ENCODE data around the gene TMEM183A. TPM values are rescaled to one million over a fixed set of nuclear protein-coding genes. Genes with fewer than 3 reads are reported as not detected.

Gene TMEM183A
- total and polyA plus RNA-seq, 2 of the 4 experiments (the other 2 are of a cell fraction), result 56.8 to 63.1 TPM

DNA sequence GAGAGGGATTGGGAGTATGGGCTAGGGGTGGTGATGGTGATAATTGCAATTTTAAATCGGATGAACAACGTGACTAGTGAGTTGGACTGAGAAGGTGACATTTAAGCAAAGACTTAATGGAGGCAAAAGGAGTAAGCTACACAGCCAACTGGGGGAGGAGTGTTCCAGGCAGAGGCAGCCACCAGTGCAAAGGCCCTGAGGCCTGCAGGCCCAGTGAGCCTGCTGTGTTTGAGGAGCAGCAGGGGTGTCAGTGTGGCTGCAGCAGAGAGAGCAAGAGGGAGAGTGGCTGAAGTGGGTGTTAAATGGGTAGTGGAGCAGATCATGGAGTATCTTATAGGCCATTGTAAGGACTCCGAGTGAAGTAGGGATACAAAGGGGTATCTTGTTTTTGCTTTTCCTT, 59.8 kb downstream of the TMEM183A start:
- H3K18ac ChIP-seq (ENCODE audit: low read depth, low read length), result no peak overlapping the region
- ATAC-seq (ENCODE audit: low read depth), result no peak
- no peak overlapping the region for H3K27ac ChIP-seq (ENCODE audit: insufficient read depth, low read length)
- no peak overlapping the region for H3K4me2 ChIP-seq (ENCODE audit: low read depth, low read length)
- no peak overlapping the region for H3K56ac ChIP-seq (ENCODE audit: extremely low read depth, insufficient read depth, low read length)
- no peak overlapping the region for H3K4me3 ChIP-seq (ENCODE audit: insufficient read depth, low read depth, low read length)
- H3K79me1 ChIP-seq (ENCODE audit: low read depth in 1 of 2, low read length in 2 of 2), result no peaks in the 10 kb centered on the region
- H3K4me1 ChIP-seq (ENCODE audit: control insufficient read depth, insufficient read depth, low read length), result no peaks in the 10 kb centered on the region
- dilution Hi-C loops (cut with HindIII; ENCODE audit: low sequenced_read_pairs, unreplicated experiment), result no loop called here
- no peak overlapping the region for H4K8ac ChIP-seq (ENCODE audit: low read depth in 2 of 2, low read length in 2 of 2)
- H3K27me3 ChIP-seq (ENCODE audit: control insufficient read depth, insufficient read depth, low read length), result no peaks in the 10 kb centered on the region; the same call in 1 of the 2 replicates
- ChIA-PET POLR2A (ENCODE audit: unreplicated experiment) (no interaction called here), CTCF (no interaction called here)
- H2AFZ ChIP-seq (replicated peaks; ENCODE audit: low read length, poor library complexity), result no peak overlapping the region
- no peak overlapping the region for H3K14ac ChIP-seq (replicated peaks; ENCODE audit: low read depth, low read length)
- no peak overlapping the region for H3K4ac ChIP-seq (ENCODE audit: low read depth, low read length)
- in situ Hi-C loops (cut with MboI; ENCODE audit: low sequenced_read_pairs), result no loop called here
- H2AK5ac ChIP-seq (ENCODE audit: low read depth, low read length), result no peak overlapping the region
- intact Hi-C loops (cut with micrococcal nuclease), result no loop called here
- no peak overlapping the region for H2AK9ac ChIP-seq (replicated peaks; ENCODE audit: low read depth, low read length, poor library complexity)
- H4K5ac ChIP-seq (ENCODE audit: low read depth, low read length), result no peak overlapping the region
- H4K91ac ChIP-seq (ENCODE audit: insufficient read depth, low read depth, low read length), result no peak overlapping the region
- no peak overlapping the region for H3K9ac ChIP-seq (ENCODE audit: low read depth, low read length)
- H2BK5ac ChIP-seq (ENCODE audit: low read depth, low read length, poor library complexity, severe bottlenecking), result no peak overlapping the region
- H2BK15ac ChIP-seq (ENCODE audit: low read depth, low read length), result no peak overlapping the region
- H2BK120ac ChIP-seq (ENCODE audit: low read depth, low read length), result no peak overlapping the region
- BruUV-seq (replicated peaks), result no TSS peak
- no peaks in the 10 kb centered on the region; the same call in 1 of the 2 replicates for H4K20me1 ChIP-seq (ENCODE audit: insufficient read depth, low read length)
- H3K9me1 ChIP-seq (ENCODE audit: insufficient read depth, low read length), result no peaks in the 10 kb centered on the region
- DNase-seq, result no peak
- TF ChIP-seq RFX5 (IDR thresholded peaks at IDR 0.05; ENCODE audit: low read depth, low read length) (no peak), SMC3 (IDR thresholded peaks at IDR 0.05; ENCODE audit: low read depth, low read length) (no peak), NFE2L2 (IDR thresholded peaks at IDR 0.05; ENCODE audit: low read depth, low read length) (no peak), RAD21 (IDR thresholded peaks at IDR 0.05; ENCODE audit: low read length) (no peak), MAFK (IDR thresholded peaks at IDR 0.05; ENCODE audit: low read depth, low read length) (no peak), CEBPB (IDR thresholded peaks at IDR 0.05; ENCODE audit: low read depth, low read length) (no peak), POLR2A (IDR thresholded peaks at IDR 0.05; ENCODE audit: low read depth, low read length) (no peak), FOS (IDR thresholded peaks at IDR 0.05; ENCODE audit: low read depth, low read length) (no peak), RCOR1 (IDR thresholded peaks at IDR 0.05; ENCODE audit: insufficient replicate concordance, low read length) (no peak), MAZ (IDR thresholded peaks at IDR 0.05; ENCODE audit: borderline replicate concordance, low read depth, low read length) (no peak), MXI1 (IDR thresholded peaks at IDR 0.05; ENCODE audit: borderline replicate concordance, low read depth, low read length) (no peak), BHLHE40 (IDR thresholded peaks at IDR 0.05; ENCODE audit: low read depth, low read length) (no peak), CHD1 (IDR thresholded peaks at IDR 0.05; ENCODE audit: low read depth, low read length) (no peak)
- TF ChIP-seq, protein P1, sequence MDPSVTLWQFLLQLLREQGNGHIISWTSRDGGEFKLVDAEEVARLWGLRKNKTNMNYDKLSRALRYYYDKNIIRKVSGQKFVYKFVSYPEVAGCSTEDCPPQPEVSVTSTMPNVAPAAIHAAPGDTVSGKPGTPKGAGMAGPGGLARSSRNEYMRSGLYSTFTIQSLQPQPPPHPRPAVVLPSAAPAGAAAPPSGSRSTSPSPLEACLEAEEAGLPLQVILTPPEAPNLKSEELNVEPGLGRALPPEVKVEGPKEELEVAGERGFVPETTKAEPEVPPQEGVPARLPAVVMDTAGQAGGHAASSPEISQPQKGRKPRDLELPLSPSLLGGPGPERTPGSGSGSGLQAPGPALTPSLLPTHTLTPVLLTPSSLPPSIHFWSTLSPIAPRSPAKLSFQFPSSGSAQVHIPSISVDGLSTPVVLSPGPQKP (IDR thresholded peaks at IDR 0.05; ENCODE audit: borderline replicate concordance, low read depth, low read length), result no peak
- TF ChIP-seq, protein P2, sequence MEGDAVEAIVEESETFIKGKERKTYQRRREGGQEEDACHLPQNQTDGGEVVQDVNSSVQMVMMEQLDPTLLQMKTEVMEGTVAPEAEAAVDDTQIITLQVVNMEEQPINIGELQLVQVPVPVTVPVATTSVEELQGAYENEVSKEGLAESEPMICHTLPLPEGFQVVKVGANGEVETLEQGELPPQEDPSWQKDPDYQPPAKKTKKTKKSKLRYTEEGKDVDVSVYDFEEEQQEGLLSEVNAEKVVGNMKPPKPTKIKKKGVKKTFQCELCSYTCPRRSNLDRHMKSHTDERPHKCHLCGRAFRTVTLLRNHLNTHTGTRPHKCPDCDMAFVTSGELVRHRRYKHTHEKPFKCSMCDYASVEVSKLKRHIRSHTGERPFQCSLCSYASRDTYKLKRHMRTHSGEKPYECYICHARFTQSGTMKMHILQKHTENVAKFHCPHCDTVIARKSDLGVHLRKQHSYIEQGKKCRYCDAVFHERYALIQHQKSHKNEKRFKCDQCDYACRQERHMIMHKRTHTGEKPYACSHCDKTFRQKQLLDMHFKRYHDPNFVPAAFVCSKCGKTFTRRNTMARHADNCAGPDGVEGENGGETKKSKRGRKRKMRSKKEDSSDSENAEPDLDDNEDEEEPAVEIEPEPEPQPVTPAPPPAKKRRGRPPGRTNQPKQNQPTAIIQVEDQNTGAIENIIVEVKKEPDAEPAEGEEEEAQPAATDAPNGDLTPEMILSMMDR (conservative IDR thresholded peaks at IDR 0.05; ENCODE audit: low read depth, low read length), result no peak
- TF ChIP-seq, protein P3, sequence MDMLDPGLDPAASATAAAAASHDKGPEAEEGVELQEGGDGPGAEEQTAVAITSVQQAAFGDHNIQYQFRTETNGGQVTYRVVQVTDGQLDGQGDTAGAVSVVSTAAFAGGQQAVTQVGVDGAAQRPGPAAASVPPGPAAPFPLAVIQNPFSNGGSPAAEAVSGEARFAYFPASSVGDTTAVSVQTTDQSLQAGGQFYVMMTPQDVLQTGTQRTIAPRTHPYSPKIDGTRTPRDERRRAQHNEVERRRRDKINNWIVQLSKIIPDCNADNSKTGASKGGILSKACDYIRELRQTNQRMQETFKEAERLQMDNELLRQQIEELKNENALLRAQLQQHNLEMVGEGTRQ (IDR thresholded peaks at IDR 0.05; ENCODE audit: low read depth, low read length), result no peak
- 86% methylated on average over 2 of the region's 3 CpGs; no CpG with 5 or more reads in 1 of the 2 experiments for WGBS, 2 experiments (ENCODE audit: extremely low coverage in 2 of 2, insufficient read length in 1 of 2)
- no peaks in the 10 kb centered on the region for H3K9me3 ChIP-seq (ENCODE audit: control insufficient read depth, insufficient read depth, low read length)
- H2BK20ac ChIP-seq (ENCODE audit: low read depth, low read length), result no peak overlapping the region
- peaks cover 12% of the 10 kb centered on the region for H3K36me3 ChIP-seq (ENCODE audit: control insufficient read depth, insufficient read depth, low read length)
- no peak overlapping the region for H3K23ac ChIP-seq (ENCODE audit: low read depth, low read length)
